Stimulated activated CD4-positive, alpha-beta T cell treated with anti-CD3 and anti-CD28 coated beads, Interleukin-4, amount 100 ng/mL, for 4 hours (primary cell): ENCODE results near the gene EPAS1.
"Not testable (repeated sequence)": the region's sequence is repeated elsewhere in the genome, so short reads cannot be mapped to it uniquely, and the experiment has no call there.

ENCODE experiments used
- DNase-seq, 2 experiments: peaks; one replicate each; pipeline ENCODE4 v3.0.0-alpha.2; 2020

EPAS1 gene

DNA sequence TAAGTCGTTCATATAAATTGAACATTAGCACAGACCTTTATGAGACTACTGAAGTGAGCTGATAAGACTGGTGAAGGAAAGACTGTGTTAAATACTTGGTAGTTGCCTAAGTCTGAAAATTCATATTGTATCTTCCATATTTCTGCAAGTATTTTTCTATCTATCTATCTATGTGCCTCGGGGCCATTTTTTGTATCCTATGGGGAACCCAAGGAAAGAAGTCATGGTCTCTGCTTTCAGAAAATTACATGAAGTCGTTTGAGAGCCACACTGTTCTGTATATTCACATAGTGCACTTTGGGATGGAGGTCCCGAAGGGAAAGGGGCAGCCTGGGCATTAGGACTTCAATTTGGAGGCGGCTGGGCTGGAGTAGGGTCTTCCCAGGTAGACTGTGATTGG, 89.6 kb downstream of the EPAS1 start:
- no peak for DNase-seq

DNA sequence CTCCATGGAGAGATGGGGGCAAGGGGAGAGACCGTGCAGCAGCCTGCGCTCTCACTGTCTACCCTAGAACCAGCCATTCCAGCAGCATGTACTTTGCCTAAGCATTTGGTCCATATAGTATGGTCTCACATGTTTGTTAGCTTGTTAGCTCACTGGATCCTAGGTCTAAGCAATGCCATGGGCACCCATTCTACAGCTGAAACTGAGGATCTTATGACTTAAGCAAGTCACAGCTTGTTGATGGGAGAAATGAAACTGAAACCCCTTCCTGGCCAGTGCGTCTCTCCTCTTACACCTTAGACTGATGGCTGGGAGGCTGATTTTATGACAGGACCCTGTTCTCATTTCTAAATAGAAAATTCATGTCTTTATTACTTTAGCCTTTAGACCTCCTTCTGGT, 90.1 kb downstream of the EPAS1 start:
- DNase-seq = no peak

DNA sequence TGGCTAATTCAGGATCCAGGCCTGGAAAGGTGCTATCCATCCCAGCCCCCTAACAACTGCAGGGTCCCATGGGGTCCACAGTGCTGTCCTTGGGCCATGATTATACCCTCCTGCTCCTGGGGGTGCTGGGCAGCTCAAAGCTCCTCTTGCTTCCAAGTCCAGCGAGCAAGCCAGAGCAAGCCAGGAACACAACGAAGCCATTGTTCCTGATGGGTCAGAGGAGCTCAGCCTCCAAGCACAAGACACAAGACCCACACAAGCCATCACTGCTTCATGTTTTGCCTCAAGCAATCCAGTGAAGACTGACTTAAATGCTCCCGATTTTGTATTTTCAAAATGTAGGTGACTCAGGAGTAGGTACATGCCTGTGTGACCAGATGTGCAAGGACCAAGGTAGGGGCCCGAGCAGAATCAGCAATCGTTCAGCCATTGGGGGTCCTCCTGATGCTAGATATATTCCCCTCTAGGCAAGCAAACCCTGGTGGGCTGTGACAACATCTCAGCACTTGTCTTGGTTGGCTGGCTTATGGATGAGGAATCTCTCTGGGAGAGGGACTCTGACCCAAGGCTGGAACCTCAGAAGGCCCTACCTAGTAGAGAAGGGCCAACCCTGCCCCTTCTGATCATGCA, 90.8 kb downstream of the EPAS1 start:
- no peak for DNase-seq

DNA sequence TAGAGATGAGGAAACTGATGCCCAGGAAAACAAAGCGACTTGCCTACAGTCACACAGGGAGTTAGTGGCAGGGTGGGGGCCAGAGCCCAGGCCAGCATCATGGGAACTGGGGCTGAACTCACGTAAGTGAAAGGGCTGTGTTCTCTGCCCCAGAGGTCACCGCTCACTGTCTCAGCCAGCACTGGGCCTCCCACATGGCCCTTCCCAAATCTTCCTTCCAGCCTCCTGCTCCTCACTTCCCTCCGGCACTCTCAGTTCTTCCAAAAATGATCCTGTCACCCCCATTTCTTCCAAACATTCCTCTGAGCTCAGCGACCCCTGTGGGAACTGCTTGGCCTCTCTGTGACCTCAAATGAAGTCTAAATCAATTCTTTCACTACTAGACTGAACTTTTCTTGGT, 91.7 kb downstream of the EPAS1 start:
- DNase-seq = no peak

DNA sequence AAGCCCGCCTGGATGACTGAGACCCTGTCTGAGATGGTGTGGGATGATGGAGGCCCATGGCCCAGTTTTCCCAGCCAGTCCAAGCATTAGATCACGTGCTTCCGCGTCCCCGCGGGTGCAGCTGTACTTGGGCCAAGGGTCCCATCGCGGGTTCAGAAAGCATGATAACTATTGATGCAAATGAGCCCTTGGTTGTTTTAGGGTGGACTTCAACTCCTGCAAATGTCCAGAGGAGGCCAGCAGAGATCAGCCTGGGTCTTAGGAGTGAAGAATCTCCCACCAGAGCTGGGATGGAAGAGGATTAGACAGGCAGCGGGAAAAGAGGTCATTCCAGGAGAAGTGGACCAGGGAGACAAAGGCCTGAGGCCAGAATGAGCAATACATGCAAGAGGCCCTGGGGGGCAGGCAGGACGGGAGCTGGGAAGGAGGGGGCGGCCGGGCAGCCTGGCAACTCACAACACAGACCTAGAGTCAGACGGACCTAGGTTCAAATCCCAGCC, 92.3 kb downstream of the EPAS1 start:
- no peak for DNase-seq

DNA sequence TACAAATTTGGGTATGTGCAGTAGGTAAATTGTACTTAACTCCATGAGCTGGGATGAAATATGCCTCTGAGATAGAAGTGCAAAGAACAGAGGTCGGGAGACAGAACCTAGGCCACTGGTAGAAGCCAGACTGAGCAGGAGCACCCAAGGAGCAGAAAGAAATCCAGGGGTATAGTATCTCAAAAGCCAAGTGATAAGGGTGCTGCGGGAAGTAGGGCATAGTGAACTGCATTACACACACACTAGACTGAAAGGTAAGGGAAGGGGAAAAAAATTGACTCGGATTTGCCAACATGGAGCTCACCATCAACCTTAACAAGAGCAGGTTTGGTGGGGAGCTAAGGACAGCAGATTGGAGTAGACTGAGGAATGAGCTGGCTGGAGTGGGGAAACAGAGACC, 92.8 kb downstream of the EPAS1 start:
- no peak for DNase-seq

DNA sequence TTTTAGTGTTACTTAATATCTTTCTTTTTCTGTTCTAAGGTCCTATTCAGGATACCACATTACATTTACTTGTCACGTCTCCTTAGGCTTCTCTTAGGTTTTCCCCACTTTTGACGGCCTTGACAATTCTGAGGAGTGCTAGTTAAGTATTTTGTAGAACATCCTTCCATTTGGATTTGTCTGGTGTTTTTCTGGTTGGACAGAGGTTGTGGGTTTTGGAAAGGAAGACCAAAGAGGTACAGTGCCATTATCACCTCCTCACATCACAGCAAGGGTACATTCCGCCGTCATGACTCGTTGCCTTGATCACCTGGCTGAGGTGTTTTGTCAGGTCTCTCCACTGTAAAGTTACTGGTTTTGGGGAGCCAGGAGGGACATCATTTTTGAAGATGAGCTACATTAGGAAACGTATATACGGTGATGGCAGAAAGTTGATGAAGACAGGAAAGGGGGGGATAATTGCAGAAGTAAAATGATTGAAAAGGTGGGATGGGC, 93.7 kb downstream of the EPAS1 start:
- no peak for DNase-seq

DNA sequence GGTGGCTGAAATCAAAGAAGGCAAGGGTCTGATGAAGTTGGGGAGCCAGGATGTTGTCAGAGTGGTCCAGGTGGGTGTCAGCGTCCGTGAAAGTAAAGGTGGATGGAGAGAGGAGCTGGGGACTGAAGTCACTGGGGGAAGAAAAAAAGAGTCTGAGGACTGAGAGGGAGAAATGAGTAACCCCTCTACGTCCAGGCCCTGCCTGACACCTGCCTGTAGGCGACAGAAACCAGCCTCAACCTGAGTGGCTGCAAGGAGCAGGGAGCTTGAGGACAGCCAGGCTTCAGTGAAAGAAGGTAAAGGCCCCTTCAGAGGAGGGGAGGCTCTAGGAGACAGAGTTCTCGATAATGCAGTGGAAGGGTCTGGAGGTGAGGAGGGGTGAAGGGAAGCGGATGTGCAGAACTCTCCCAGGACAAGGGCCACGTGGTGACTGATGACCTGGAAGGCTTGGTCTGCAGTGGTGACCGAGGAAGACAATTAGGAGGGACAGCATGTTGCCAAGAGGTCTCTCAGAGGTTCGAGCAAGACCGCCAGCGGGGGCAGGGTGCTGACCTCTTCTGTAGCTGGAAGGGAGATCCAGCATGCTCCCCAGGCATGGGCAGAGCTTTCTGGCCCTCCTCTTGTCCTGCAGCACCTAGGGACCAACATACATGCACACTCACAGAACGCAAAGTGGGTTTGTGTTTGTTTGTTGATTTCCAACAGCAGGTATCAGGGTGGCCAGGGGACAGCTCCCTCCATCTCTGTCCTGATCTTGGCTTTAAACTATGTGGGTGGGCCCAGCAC, 95.5 kb downstream of the EPAS1 start:
- DNase-seq = no peak

DNA sequence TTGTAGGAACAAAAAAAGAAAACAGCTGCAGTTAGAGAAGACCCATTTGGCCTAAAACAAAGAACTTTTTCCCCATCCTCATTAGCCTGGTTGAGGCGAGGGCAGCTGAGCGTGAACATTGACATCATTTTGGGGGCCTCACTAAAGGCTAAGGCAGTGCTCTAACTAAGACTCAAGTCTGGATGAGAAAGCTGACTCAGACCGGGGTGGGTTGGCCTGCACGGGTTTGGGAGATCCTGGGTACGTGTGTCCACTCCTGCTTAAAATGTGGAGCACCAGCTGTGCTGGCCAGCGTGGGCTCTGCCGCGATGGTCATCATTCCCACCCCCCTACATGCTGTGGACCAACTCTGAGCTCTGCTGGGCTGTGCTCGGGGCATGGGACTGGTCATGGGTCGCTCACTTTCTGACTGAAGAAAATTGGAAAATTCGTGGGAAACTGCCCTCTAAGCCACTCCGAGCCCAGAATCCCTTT, 96.2 kb downstream of the EPAS1 start:
- DNase-seq = no peak

DNA sequence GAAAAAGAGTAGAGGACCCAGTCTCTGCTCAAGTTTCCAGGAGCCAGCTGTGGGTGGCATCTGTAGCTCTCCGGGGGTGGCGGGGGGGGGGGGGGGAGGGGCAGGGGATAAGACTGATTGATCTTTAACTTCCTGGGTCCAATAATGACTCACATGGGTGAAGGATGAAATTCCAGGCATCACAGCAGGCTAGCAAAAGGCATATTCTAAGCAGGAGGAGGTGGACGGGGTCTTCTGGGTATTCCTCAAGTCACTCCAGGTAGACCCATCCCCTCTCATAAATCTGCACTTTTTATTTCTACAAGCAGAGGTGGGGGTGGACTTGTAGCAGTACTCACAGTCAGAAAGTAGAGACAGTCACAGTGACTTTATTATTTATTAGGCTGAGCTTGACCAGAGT, 96.7 kb downstream of the EPAS1 start:
- DNase-seq = no peak

DNA sequence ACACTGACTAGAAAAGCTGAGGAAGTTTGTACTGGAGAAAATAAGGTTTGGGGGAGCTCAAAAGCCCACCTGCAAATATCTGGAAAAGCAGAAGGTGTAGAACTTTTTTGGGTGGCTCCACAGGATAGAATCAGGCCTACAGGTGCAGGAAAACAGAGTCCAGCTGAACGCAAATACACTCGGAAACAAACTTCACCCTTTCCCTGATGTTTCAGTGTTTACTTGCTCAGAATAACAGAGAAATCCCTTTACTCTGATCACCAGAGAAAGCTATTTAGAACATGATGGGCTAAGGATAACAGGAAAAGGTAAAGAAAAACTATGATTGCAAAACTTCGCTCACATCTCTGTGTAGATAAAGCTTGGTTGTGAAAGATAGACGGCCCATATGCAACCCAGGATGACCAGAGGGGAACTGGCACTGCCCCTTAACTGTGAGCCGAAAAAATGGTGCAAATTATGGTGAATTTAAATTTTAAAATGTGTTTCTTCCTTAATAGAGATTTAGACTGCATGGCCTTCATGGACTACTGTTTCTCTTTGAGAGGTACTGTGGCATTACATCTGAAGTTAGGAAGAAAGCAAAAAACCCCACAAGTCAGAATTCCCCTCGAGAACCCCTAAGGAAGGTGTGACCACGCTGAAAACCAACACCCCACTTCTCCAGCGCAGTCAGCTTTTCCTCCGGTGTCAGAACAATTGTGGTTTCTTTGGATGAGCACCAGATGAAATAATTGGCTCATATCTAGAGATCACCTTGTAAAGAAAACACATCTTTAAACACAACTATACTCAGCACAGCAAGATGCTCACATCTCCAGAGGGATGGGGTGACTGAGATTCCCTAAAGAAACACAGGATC, 97.7 kb downstream of the EPAS1 start:
- no peak for DNase-seq

DNA sequence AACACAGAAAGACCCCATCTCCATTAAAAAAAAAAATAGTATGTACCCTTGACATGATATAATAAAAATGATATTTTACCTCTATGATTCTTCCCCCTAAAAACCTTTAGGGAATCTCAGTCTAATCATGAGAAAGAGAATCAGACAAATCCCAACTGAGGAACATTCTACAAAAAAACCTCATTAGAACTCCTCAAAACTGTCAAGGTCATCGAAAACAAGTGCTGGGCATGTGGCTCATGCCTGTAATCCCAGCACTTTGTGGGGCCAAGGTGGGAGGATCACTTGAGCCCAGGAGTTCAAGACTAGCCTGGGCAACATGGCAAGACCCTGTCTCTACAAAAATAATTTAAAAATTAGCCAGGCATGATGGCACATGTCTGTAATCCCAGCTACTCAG, 98.5 kb downstream of the EPAS1 start:
- DNase-seq = not testable (repeated sequence)

DNA sequence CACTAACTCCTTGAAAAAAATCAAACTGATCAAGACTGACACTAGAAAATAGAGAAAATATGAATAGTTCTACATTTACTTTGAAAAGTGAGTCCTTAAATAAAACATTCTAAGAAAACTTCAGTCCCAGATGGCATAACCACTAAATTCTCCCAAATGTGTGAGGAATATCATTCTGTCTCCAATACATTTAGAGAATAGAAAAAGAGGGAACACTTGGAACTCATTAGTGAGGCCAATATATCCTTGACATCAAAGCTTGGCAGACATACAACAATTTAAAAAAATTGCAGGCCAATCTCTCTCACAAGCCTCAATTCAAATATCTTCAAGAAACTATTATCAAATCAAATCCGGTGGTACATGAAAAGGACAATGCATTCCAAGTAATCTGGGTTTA, 102.8 kb downstream of the EPAS1 start:
- DNase-seq = no peak

DNA sequence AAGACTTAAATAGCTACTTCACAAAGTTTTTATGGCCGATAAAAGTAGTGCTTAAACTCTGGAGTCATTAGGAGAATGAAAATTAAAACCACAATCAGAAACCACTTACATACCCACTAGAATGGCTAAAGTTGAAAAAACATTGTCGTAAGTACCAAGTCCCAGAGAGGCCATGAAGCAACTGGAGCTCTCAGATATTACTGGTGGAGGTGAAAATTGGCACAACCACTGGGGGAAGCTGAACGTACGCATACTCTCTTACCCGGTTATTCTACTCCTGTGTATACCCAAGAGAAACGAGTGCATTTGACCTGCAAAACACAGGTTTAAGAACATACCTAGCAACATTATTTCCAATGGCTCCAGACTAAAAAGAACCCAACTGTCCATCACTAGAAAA, 105.7 kb downstream of the EPAS1 start:
- DNase-seq = no peak

DNA sequence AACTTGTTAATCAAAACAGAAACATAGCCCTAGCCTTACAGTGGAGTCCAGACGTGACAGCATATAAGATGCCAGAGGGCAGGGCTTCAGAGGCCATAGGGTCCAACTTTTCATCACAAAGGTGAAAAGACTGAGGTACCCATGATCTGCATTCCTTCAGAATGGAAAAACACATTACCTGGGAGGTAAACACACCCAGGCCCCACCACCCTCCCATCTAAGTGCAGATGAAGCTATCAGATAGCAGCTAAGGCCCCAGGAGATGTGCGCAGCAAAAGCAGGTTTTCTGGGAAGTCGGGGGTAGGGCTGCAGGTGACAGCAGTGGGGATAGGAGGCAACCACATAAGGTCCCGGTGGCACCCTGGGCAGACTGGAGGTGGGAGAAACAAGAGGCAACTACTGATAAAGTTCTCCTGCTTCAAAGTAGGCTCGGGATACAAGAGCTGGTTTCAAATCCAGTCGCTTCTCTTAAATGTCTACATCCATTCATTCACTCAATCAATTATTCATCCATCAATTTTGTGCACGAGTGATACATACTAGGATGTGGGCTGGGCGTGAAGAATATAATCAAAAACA, 107.1 kb downstream of the EPAS1 start:
- no peak for DNase-seq

DNA sequence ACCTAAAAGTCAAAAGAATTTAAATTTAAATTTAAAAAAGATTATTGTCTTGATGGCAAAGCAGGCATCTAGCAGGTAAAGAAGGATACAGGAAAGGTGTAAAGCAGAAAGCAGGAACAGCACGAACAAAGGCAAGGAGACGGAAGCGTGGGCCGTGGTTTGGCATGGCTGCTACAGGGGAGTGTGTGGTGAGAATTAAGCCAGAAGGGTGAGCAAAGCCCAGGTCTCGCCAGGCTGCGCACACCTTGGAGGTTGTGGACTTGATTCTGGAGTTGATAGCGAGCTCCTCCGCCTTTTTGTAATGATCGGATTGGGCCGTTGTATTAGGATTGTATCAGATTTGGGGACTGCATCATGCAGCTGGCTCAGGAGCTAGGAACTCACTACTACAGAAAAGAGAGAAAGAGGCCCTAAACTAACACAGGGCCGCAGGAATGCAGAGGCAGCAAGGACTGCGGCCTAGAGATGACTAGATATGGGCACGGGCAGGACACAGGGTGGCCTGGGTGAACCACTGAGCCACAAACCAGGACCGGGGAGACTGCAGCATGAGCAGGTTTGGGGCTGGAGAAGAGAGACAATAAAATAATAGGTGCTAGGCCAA, 110.7 kb downstream of the EPAS1 start:
- no peak for DNase-seq

DNA sequence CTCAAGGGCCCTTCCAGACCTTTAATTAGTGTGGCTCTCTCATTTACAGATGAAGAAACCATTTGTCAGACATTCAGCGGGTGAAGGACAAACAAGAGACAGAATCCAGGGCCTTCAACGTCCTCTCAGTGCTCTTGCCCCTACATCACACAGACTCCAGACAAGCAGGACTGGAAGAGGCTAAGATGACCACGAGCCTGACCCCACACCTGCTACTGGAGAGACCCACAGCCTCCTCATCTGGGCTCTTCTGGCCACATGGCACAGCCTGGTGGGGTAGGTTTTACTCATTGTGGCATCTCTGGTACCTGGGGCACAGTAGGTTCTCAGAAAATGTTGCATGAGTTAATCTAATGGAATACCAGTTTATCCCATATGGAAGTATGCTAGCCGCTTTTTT, 112.5 kb downstream of the EPAS1 start:
- DNase-seq = no peak

DNA sequence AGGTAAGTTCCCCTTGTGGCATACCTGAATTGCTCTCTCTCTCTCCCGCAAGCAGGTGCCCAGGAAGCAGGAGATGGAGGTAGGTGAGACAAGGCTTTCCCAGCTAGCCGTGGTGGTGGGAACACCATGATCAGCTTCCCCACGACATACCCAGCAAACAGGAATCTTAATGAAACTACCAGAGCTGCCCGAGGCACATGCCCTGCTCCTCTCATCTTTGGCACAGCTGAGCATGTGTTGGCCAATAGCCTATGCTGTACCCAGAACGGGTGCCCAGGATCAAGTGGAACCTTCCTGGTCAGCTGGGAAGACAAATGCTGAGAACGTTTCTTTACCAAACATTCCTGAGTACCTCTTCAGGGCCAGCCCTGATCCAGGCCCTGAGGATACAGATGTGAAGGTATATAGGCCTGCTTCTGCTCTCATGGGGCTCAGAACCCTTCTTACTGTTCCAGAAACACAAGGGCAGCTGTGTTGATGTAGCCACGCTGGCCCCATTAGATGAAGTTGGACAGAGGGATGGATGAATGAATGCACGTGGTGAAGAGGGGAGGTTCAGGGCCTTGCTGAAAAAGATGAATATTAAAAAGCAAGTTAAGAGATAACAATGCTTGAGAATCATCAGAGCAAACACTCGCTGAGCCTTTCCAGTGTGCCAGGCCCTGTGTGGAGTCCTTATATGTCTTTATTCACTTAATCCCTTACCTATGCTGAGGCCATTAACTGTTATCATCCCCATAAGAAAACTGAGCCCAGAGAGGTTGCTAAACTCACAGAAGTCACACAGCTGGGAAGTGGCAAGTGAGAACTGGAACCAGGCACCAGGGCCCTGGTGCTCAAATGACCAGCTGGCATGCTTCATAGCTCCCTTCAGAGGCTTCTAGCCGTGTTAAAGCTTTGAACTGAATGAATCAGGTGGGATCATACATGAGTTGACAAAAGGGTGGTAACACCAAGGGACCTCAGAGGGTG, 113.4 kb downstream of the EPAS1 start:
- no peak for DNase-seq

DNA sequence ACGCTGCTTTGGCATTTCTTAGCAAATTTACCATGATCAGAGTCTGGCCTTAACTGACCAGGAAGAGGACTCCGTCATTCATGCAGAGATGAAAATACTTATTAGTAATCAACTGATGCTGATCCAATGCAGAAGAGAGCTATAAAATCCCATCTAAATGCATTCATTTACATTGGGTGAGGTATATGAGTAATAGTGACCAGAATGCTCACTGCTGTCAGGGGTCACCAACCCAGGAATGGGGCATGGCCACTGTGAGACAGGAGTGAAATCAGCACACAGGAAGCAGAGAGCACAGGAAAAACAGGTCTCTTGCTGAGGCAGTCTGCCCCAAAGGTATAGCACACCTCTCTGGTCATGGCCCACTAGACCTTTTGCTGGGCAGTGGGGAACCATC, 114.0 kb downstream of the EPAS1 start:
- DNase-seq = no peak

DNA sequence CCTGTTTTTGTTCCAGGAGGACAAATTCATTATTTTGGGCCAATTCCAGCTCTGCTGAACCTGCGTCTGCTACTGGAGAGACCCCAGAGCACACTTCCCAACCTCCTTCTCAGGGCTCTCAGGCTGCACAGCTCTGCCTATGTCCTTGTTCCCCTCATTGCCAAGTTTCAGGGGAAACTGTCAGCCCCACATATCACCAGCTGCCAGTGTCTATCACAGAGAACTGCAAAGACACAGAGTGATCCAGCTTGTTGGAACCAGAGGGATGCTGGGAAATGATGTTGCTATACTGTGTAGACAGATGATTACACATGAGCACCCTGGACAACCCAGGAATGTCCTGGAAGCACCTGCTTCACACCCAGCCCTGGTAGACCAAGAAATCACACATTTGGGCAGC, 114.8 kb downstream of the EPAS1 start:
- no peak for DNase-seq

DNA sequence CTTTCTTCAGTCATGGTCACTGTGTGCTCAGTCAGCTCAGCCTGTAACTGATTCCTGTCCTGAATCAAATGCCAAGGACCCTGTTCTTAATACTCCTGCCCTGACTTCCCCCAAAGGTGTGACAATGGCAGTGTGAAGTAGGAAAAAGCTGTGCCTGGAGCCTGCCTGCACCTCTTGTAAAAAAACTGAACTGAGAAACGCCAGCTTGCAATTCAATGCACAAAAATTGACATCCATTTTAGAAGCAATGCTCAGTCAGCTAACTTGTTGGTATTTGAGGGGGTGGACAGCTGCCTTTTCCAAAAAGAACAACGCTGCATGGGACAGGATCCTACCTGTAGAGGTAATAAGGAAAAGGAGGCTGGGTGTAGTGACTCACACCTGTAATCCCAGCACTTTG, 115.9 kb downstream of the EPAS1 start:
- no peak for DNase-seq
